NCI-H146 treated with DMSO at 0.1 percent for 48 hours (cell line): ENCODE results near the gene SHISA6.

Experiments
- DNase-seq: peaks from one replicate; lab custom pipeline; 2025; ENCODE audit not compliant: unreplicated experiment; lab: John Stamatoyannopoulos, UW

Gene SHISA6

DNA sequence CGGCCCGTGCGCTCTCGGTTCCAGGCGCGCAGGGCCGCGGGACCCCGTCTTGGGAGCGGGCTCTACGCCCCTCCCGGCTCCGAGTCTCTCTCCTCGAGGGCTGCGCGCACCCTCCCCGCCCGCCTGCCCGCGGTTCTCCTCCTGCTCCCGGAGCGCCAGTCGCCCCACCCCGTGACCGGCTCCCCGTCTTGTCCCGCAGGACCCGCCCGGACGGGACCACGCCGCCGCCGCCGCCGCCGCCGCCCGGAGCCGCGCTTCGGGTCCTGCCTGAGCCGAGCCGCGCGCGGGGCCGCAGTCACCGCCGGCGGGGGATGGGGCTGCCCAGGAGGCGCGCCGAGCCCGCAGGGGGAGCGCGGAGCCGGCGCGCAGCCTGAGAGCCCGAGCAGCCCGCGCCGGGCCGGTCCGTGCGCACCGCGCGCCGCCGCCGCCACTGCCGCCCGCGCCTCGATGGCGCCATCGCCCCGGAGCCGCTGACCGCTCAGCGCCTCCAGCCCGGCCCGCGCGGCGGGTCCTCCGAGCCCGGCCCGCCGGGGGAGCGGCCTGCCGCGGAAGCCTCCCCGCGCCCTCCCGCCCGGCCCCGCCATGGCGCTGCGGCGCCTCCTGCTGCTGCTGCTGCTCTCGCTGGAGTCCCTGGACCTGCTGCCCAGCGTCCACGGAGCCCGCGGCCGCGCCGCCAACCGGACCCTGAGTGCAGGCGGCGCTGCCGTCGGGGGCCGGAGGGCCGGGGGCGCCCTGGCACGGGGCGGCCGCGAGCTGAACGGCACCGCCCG lies at the start of gene SHISA6:
Gene SHISA6, plus strand, starts transcription at position 373 of the 770 bp plus-strand sequence.
- no peak for DNase-seq

- no peak for DNase-seq
Observed at GRCh38 chr17:11195801-11196200, 45.2 kb upstream of the SHISA6 start.

DNA sequence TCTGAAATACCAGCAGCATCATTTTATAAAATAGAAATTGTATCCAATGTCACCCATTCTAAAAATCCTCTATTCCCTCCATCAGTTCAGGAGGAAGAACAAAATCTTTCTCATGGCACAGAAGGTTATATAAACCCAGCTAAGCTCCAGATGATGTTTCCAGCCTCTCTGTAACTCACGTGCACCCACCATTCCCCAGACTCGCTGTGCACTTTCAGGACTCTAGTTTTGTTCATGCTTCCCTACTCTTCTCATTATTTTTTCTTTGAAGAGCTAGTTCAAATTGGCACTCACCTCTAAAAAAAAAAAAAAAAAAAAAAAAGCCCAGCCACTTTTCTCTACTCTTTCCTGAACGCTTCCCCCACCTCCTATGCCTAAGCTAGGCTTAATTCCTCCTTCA lies 36.0 kb upstream of the SHISA6 start:
- DNase-seq = no peak

- DNase-seq = no peak
Observed at GRCh38 chr17:11205659-11206058, 35.4 kb upstream of the SHISA6 start.

DNA sequence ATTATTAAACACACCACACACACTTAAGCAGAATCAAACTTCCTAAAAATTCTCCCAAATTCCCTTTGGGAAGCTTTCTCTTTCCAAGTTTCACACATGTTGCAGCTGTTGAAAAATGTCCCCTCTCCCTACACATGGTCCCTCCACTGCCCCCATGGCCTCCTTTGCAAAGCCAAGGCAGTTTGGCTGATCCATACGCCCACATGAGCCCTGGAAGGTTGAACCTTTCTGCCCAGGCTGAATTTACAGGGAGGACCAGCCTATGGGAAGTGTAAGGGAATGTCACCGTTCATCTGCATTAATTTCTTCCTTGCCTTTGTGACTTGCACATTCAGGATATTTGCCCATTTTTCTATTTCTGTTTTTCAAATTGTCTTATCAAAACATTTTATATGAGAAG lies 31.1 kb upstream of the SHISA6 start:
- DNase-seq = no peak

DNA sequence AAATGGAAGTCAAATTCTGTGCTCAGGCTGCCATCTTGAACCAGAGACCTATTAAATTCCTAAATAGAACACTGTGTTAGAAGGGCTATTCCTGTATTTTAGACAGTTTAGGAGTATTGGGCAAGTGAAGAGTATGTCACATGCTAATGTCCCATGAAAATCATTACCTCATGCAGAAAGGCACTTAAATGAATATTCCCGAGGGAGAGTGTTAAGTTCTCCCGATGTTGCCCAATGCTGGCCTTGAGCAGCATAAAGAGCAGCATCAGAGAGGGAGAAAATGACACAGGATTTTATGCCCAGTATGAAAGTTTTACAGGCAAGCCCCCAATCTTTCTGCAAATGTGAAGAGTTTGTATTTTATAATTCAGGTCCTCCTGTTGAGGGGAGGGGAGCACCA lies 28.2 kb upstream of the SHISA6 start:
- no peak for DNase-seq

DNA sequence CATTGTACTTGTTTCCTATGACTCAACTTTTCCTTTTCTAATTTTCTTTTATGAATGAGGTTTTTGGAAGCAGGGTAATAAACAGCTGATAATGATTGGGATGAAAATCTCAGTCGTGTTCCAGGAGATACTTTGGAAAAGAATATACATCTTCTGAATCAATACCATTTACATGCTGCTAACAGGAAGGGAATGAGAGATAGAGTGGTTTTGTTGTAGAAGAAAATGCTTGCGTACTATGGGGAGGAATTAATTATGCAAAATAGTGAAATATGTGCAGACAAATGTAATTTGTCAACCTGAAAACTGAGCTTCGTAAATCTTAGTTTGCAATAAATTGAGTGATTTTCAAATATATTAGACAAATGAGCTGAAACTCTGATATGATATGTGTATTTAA lies 24.0 kb upstream of the SHISA6 start:
- no peak for DNase-seq

- no peak for DNase-seq
Observed at GRCh38 chr17:11221196-11221595, 19.8 kb upstream of the SHISA6 start.

DNA sequence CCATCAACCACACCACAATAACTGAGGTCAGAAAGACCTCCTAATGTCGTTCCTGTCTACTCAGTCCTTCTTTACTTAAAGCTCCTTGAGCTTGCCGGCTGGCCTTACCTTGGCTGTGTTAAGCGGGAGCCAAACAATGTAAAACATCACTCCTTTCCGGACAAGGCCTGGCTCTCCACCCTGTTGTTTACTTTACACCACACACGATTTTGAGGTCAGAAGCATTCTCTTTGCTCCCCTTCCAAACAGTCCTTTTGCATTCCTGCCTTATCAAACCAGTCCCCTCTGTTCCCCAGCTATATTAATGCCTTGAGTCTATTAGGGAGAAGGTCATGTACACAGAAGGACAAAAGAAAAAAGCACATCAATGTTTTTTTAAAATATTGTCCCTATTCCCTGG lies 19.3 kb upstream of the SHISA6 start:
- no peak for DNase-seq

DNA sequence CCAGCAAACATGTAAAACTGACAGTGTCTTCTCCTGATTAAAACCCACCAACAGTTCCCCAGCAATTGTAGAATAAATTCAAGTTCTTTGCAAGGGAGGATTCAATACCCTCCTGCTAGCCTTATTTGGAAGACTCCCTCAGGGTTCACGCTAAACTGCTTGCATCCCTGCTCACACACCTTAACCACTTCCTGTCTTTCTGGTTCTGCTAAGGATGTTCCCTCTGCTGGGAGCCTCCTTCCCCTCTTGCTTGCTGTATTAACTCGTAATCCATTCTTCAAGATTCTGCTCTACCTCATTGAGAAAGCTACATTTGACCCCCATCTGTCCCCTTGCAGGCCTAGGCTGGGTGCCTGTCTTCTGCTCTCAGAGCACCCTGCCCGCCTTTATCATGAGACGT lies 2.3 kb upstream of the SHISA6 start:
- DNase-seq = no peak

DNA sequence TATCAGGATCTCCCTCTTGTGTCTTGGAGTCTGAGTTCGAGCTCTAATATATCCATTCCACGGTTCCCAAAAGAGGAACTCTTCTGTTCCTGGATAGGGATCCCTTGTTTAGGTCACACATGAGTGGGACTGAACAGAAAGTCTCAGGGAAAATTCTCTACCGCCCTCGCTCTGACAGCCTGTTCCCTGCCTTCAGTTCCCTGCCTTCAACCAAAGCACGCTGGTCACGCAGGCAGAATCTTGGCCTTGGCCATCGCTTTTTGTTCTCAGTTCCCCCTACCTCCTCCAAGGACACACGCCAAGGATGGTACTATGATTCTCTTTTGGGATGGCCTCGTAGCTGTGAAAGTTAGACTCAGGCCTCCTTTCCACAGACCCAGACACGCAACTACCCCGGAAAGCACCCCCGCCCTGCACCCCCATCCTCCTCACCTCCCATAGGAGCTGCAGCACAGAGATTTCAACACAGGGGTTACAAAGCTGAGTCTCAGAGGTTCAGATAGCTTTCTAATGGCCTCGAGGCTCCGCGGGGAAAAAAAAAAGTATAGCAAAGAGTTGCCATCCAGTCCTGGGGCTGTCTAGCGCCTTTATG lies 1.5 kb upstream of the SHISA6 start:
- no peak for DNase-seq

DNA sequence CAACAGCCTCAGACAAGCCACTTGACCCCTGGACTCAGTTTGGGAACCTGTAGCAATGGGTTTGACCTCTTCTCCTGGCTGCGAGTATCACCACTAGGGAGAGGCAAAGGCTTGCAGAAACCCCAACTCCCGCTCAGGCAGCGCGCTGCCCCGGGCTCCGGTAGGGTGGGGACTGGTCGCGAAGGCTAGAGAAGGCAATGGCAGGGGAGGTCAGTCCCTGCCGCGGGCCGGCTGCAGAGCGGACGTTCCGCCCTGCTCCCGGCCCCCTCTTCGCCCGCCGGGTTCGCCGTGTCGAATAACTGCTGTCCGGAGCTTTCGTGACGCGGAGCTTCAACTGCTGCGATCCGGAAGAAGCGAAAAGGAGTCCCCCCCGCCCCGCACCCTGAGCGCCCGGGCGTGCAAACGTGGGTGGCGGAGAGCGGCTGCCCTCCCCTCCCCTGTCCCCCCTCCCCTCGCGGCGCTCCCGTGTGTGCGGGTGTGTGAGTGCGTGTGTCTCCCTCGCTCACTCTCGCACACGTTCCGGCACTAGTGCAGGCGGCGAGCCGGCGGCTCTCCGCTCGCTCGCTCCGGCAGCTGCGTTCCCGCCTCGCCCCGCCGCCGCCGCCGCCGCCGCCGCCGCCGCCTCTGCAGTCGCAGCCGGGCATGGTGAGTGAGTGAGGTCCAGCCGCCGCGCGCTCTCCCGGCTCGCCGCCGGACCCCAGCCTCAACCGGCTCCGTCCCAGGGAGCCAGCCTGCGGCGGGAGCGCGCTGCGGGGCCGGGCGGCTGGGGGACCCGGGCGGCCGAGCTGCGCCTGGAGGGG lies 772 bp upstream of the SHISA6 start:
- DNase-seq = no peak

GRCh38 chr17:11241611-11242226 lies 706 bp downstream of the SHISA6 start:
- no peak for DNase-seq

DNA sequence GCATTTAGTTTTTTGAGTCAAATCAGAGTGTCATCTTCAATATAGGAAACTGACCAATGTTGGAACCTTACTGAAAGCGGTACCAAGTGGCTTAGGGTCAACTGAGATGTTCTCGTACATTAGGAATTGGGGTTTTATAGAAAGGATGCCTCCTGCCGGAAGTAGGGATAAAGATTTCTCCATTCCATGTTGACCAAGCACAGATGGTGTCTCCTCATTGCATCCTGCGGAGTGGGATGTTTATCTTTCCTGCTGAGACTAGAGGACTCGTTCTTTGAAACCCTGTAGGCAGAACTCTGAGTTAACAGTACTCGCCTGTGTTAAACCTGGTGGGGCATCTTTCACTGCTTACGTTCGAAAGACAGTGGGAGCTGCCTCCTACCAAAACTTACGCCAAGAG lies 1.4 kb downstream of the SHISA6 start:
- DNase-seq = no peak

- no peak for DNase-seq
Observed at GRCh38 chr17:11244776-11245175, 3.8 kb downstream of the SHISA6 start.

DNA sequence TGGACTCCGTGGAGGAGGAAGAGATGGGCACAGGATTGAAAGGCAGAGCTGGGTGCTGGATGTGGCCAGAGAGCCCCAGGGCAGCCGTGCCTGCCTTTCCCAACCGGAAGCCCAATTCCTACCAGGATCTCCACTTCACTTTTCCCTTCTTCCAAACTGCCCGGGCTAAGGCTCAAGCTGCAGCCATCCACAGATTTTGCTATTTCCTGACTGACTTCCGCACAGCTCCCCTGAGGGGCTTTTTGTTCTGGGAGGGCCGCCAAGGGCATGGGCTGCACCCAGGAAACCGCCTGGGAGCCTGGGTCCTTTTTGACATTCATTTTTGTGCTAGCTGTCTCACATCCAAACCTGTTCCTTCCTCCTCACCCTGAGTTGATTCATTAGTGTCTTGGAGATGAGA lies 4.2 kb downstream of the SHISA6 start:
- no peak for DNase-seq

- no peak for DNase-seq
Observed at GRCh38 chr17:11245791-11246190, 4.8 kb downstream of the SHISA6 start.

DNA sequence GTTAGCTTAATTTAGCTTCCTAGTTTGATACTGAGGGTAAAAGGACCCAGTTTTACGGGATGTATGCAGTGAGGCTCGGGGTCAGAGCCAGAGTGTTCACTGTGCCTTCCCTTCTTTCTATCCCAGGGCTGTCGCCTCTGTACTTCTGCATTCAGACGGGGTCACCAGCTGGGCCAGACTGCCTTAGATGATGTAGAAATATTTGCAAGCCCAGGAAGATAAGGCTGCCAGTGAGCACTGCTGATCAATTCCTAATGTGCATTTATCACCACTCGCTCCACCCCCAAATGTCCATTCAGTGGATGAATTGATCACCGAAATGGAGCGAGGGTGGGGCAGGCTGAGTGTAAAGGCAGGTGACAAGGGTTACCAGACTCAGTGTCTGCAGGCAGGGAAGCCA lies 9.1 kb downstream of the SHISA6 start:
- no peak for DNase-seq

DNA sequence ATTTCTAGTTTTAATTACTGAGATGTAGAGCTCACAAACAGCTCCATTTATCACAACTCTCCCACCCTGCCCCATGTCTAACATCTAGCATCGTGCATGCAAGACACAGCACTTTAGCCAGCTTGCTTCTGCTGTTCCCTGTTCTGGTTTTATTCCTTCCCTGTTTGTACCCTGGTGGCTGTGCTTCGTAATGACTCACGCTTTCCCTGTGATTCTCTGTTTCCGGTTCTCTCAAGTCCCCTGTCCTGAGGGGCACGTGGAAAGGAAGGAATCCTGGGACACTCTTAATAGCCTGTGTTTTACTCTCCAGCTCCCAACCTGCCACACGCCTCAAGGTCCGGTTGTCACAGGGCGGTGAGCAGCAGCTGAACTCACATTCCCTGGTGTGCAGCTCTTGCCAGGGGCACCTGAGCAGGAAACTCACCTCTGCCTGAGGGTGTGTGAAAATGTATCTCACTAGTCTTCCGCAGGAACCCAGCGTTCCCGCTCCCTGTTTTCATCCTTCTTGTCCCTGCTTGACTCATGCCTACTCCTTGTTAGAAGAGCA lies 10.6 kb downstream of the SHISA6 start:
- no peak for DNase-seq

DNA sequence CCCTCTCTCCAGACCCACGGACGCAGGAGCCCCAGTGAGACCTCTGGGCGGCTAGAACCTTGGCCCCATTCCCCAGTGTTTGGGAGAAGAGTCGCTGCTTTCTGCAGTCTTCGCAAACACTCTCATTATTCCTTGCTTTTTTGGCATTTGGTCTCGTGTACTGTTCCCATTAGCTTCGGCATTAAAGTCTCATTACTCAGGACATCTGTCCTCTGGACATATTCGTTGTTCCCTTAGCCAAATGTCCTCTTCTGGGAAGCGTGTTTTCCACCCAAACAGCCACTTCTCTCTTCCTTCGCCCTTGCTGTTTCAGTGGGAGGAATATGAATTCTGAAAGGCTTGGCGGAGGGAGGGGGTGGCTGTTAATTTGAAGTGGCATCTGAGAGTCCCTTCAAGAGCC lies 11.1 kb downstream of the SHISA6 start:
- no peak for DNase-seq

DNA sequence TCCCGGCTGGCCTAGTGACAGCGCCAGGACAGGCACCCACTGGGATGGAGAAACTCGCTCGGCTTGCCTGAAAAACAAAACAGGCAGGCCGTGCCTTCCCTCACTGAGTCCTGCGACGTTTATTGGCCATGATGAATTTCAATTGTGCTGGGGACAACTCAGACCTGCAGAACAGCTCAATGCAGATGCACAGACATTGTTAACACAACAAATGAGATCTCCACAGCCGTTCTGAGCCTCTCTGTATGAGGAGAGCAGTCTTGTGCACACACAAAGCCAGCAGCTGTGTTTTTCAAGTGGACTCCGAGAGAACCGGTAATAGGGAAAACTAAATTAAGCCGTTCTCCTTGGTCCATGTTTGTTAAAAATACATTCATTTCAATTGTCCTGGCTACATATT lies 15.9 kb downstream of the SHISA6 start:
- no peak for DNase-seq
